IMR-90 (cell line): ENCODE measurements around the gene KRTAP1-5.

Source experiments
- BHLHE40 ChIP-seq: fragments of 150-350 bp; IDR thresholded peaks from 2 replicates; pipeline ENCODE4 v1.6.1; 2016; ENCODE audit warnings: mild to moderate bottlenecking, low read depth, low read length
- POLR2A ChIP-seq: IDR thresholded peaks from 2 replicates; pipeline ENCODE4 v1.6.1; 2012; ENCODE audit warnings: mild to moderate bottlenecking, low read depth, low read length
- TF ChIP-seq, protein P1 (sequence below): conservative IDR thresholded peaks from 2 replicates; pipeline ENCODE4 v1.5.1; 2012; ENCODE audit warnings: mild to moderate bottlenecking, low read depth, low read length, improper control_type of control experiment
- TF ChIP-seq, protein P2 (sequence below): fragments of 150-350 bp; IDR thresholded peaks from 2 replicates; pipeline ENCODE4 v1.6.1; 2017; ENCODE audit warnings: mild to moderate bottlenecking, antibody characterized with exemption, low read length, low read depth

DNA sequence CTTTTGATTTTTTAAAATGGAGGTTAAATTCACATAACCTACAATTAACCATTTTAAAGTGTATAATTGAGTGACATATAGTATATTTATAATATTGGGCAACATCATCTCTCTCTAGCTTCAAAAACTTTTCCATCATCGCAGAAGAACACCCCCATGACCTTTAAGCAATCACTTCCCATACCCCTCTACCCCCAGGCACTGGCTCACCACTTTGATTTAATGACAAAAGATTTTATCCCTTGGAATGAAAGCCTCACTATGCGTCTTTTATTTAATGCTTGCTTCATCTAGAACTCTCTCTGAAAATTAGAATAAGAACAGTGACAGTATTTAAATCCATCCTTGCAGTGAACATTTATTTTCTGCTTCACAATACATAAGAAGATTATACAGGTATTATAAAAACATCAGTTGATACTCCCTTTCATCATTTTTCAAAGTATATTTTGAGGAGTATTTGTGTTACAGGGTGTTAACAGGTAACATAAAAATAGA lies 10.9 kb upstream of the KRTAP1-5 start:
- TF ChIP-seq, protein P1, sequence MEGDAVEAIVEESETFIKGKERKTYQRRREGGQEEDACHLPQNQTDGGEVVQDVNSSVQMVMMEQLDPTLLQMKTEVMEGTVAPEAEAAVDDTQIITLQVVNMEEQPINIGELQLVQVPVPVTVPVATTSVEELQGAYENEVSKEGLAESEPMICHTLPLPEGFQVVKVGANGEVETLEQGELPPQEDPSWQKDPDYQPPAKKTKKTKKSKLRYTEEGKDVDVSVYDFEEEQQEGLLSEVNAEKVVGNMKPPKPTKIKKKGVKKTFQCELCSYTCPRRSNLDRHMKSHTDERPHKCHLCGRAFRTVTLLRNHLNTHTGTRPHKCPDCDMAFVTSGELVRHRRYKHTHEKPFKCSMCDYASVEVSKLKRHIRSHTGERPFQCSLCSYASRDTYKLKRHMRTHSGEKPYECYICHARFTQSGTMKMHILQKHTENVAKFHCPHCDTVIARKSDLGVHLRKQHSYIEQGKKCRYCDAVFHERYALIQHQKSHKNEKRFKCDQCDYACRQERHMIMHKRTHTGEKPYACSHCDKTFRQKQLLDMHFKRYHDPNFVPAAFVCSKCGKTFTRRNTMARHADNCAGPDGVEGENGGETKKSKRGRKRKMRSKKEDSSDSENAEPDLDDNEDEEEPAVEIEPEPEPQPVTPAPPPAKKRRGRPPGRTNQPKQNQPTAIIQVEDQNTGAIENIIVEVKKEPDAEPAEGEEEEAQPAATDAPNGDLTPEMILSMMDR = no peak
- TF ChIP-seq POLR2A = no peak
- TF ChIP-seq BHLHE40 = no peak
- TF ChIP-seq, protein P2, sequence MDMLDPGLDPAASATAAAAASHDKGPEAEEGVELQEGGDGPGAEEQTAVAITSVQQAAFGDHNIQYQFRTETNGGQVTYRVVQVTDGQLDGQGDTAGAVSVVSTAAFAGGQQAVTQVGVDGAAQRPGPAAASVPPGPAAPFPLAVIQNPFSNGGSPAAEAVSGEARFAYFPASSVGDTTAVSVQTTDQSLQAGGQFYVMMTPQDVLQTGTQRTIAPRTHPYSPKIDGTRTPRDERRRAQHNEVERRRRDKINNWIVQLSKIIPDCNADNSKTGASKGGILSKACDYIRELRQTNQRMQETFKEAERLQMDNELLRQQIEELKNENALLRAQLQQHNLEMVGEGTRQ = no peak
